Measurements from ENCODE around the gene KIDINS220. TPM values are rescaled to one million over a fixed set of nuclear protein-coding genes. Genes with fewer than 3 reads are reported as not detected.

Gene KIDINS220
- total and polyA plus RNA-seq, 2 of the 13 experiments (the other 11 are each of a cell fraction or from before 2014, with no cell fraction given), result 25.2 to 32.3 TPM

DNA sequence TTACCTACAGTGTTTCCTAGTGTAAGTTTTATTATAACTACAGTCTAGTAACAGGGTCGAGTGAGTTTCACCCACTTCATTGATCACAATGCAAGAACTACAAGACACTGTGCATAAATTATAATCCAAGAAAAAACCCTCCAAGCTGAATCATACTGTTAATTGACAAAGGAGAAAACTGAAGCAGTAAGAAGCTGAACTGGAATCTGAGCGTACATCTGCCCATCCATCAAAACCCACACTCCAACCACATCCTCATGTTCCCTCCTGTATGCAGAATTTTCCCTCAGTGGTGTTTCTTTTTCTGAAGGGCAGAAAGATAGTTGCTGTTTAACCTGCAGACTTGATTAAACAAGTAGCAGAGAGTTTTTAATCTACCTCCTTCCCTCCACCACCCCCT, 49.5 kb upstream of the KIDINS220 start:
- ChIA-PET CTCF (ENCODE audit: low intra/inter-chr PET ratio, low total read pairs) (no interaction called here), POLR2A (no interaction called here)
- Histone ChIP-seq H3K36me3 (replicated peaks in 1 of 2; ENCODE audit: control insufficient read depth in 1 of 2, insufficient read depth in 2 of 2, low read length in 2 of 2) (no peaks in the 10 kb centered on the region), H3K27ac (ENCODE audit: extremely low read length, insufficient read depth, low read length) (no peak overlapping the region), H2AFZ (ENCODE audit: low read length) (no peak overlapping the region), H3K4me2 (ENCODE audit: low read depth, low read length) (no peak overlapping the region), H3K9ac (ENCODE audit: insufficient read depth, low read depth, low read length) (no peak overlapping the region), H3K27me3 (ENCODE audit: control insufficient read depth in 1 of 2, insufficient read depth in 2 of 2, low read length in 2 of 2) (peaks cover 0 to 7% of the 10 kb centered on the region in 2 experiments; a peak in 2 of 5 replicates), H3K4me3 (replicated peaks in 1 of 3; ENCODE audit: insufficient read depth in 1 of 3, low read depth in 2 of 3, low read length in 3 of 3) (no peak overlapping the region), H3K79me2 (ENCODE audit: insufficient read depth, low read length) (no peaks in the 10 kb centered on the region), H3K4me1 (ENCODE audit: insufficient read depth, low read length) (no peaks in the 10 kb centered on the region), H3K9me3 (ENCODE audit: low read length) (no peaks in the 10 kb centered on the region), H4K20me1 (ENCODE audit: insufficient read depth, low read length) (no peaks in the 10 kb centered on the region)
- DNase-seq (ENCODE audit: low spot score) (no peak), FAIRE-seq (no peak), ATAC-seq (no peak)
- WGBS (ENCODE audit: low lambda C conversion rate), result 19% methylated on average over 2 of the region's 2 CpGs
- intact Hi-C loops (cut with micrococcal nuclease; ENCODE audit: unreplicated experiment), result no loop called here
- in situ Hi-C loops (cut with HindIII; ENCODE audit: extremely low pct_ligation_motif_present, low pct_unique_long_range_greater_than_20kb), result no loop called here
- no TSS peak for BruUV-seq (replicated peaks)
- TF ChIP-seq ZNF235 (CRISPR knock-in tag; IDR thresholded peaks at IDR 0.05; ENCODE audit: borderline replicate concordance) (no peak), PHF8 (CRISPR knock-in tag; IDR thresholded peaks at IDR 0.05) (no peak)

DNA sequence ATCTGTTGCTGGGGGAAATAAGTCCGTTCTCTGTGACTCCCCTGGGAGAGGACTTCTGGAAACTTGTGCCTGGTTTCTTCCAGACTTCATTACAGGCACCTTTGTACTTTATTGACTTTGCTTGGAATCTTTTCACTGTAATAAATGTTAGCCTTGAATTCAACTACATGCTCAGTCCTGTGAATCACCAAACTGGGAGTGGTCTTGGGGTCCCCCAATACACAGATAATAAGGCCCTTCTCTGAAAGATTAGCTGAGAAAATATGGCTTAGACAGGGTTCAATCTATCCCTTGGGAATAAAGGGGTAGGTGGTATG, 48.7 kb upstream of the KIDINS220 start:
- no peak for FAIRE-seq
- no peaks in the 10 kb centered on the region for H3K9me3 ChIP-seq (ENCODE audit: low read length)
- H3K4me1 ChIP-seq (ENCODE audit: insufficient read depth, low read length), result no peaks in the 10 kb centered on the region
- intact Hi-C loops (cut with micrococcal nuclease; ENCODE audit: unreplicated experiment), result no loop called here
- in situ Hi-C loops (cut with HindIII; ENCODE audit: extremely low pct_ligation_motif_present, low pct_unique_long_range_greater_than_20kb), result no loop called here
- no peaks in the 10 kb centered on the region for H4K20me1 ChIP-seq (ENCODE audit: insufficient read depth, low read length)
- no peak overlapping the region for H3K4me2 ChIP-seq (ENCODE audit: low read depth, low read length)
- ChIA-PET POLR2A (no interaction called here), CTCF (ENCODE audit: low intra/inter-chr PET ratio, low total read pairs) (no interaction called here)
- BruUV-seq (replicated peaks), result no TSS peak
- WGBS (ENCODE audit: low lambda C conversion rate), result 0% methylated on average over 1 of the region's 1 CpG
- no peak overlapping the region for H2AFZ ChIP-seq (ENCODE audit: low read length)
- peaks cover 0 to 7% of the 10 kb centered on the region in 2 experiments; a peak in 2 of 5 replicates for H3K27me3 ChIP-seq (ENCODE audit: control insufficient read depth in 1 of 2, insufficient read depth in 2 of 2, low read length in 2 of 2)
- TF ChIP-seq BRCA1 (CRISPR knock-in tag; IDR thresholded peaks at IDR 0.05) (no peak), ZNF768 (CRISPR knock-in tag; IDR thresholded peaks at IDR 0.05) (no peak), GTF3A (CRISPR knock-in tag; conservative IDR thresholded peaks at IDR 0.05) (no peak), ZMYM4 (CRISPR knock-in tag; IDR thresholded peaks at IDR 0.05) (no peak), GLI4 (CRISPR knock-in tag; IDR thresholded peaks at IDR 0.05; ENCODE audit: borderline replicate concordance) (no peak), ZFX (CRISPR knock-in tag; IDR thresholded peaks at IDR 0.05; ENCODE audit: low read depth) (no peak)
- TF ChIP-seq, protein P1, sequence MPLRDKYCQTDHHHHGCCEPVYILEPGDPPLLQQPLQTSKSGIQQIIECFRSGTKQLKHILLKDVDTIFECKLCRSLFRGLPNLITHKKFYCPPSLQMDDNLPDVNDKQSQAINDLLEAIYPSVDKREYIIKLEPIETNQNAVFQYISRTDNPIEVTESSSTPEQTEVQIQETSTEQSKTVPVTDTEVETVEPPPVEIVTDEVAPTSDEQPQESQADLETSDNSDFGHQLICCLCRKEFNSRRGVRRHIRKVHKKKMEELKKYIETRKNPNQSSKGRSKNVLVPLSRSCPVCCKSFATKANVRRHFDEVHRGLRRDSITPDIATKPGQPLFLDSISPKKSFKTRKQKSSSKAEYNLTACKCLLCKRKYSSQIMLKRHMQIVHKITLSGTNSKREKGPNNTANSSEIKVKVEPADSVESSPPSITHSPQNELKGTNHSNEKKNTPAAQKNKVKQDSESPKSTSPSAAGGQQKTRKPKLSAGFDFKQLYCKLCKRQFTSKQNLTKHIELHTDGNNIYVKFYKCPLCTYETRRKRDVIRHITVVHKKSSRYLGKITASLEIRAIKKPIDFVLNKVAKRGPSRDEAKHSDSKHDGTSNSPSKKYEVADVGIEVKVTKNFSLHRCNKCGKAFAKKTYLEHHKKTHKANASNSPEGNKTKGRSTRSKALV (CRISPR knock-in tag; IDR thresholded peaks at IDR 0.05), result no peak
- TF ChIP-seq, protein P2, sequence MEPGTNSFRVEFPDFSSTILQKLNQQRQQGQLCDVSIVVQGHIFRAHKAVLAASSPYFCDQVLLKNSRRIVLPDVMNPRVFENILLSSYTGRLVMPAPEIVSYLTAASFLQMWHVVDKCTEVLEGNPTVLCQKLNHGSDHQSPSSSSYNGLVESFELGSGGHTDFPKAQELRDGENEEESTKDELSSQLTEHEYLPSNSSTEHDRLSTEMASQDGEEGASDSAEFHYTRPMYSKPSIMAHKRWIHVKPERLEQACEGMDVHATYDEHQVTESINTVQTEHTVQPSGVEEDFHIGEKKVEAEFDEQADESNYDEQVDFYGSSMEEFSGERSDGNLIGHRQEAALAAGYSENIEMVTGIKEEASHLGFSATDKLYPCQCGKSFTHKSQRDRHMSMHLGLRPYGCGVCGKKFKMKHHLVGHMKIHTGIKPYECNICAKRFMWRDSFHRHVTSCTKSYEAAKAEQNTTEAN (CRISPR knock-in tag; conservative IDR thresholded peaks at IDR 0.05), result no peak
- no peak for ATAC-seq
- no peak for DNase-seq (ENCODE audit: low spot score)
- H3K36me3 ChIP-seq (replicated peaks in 1 of 2; ENCODE audit: control insufficient read depth in 1 of 2, insufficient read depth in 2 of 2, low read length in 2 of 2), result no peaks in the 10 kb centered on the region
- H3K27ac ChIP-seq (ENCODE audit: extremely low read length, insufficient read depth, low read length), result no peak overlapping the region
- no peaks in the 10 kb centered on the region for H3K79me2 ChIP-seq (ENCODE audit: insufficient read depth, low read length)
- no peak overlapping the region for H3K4me3 ChIP-seq (replicated peaks in 1 of 3; ENCODE audit: insufficient read depth in 1 of 3, low read depth in 2 of 3, low read length in 3 of 3)
- no peak overlapping the region for H3K9ac ChIP-seq (ENCODE audit: insufficient read depth, low read depth, low read length)

All from HepG2 (cell line).